HL-60 (cell line): ENCODE measurements around the gene CYB5A.
A peak's percentile ranks its signal among the peaks of the same experiment; 100 is the strongest.

Experiments used
- DNase-seq, 2 experiments: peaks; one replicate each; pipeline ENCODE4 v3.0.0-alpha.2; 2010 to 2020; ENCODE audit warnings: low read depth in 1 of 2, low spot score in 1 of 2
- H3K27ac ChIP-seq: fragments of 250-450 bp; sonication (Bioruptor Pico); replicated peaks from 2 replicates; pipeline ENCODE4 v1.5.1; 2020; ENCODE audit warnings: mild to moderate bottlenecking, moderate library complexity
- H3K27me3 ChIP-seq: fragments of 250-450 bp; sonication (Bioruptor Pico); 2 replicates; pipeline ENCODE4 v1.5.1; 2021; ENCODE audit warnings: mild to moderate bottlenecking, moderate library complexity; ENCODE audit not compliant: insufficient read depth, poor library complexity, severe bottlenecking
- H3K4me3 ChIP-seq: replicated peaks from 2 replicates; pipeline ENCODE4 v1.5.1; 2011; ENCODE audit warnings: mild to moderate bottlenecking, control low read depth, low read length; ENCODE audit not compliant: insufficient read depth
- GABPA ChIP-seq: IDR thresholded peaks from 2 replicates; pipeline ENCODE4 v1.6.1; 2012; ENCODE audit warnings: low read depth
- POLR2AphosphoS5 ChIP-seq: IDR thresholded peaks from 2 replicates; pipeline ENCODE4 v1.6.1; 2012; ENCODE audit warnings: low read depth
- REST ChIP-seq: IDR thresholded peaks from 2 replicates; pipeline ENCODE4 v1.6.1; 2012; ENCODE audit warnings: low read depth; ENCODE audit not compliant: insufficient replicate concordance
- SPI1 ChIP-seq: IDR thresholded peaks from 2 replicates; pipeline ENCODE4 v1.6.1; 2012; ENCODE audit warnings: low read depth, mild to moderate bottlenecking, borderline replicate concordance
- TF ChIP-seq, protein P1 (sequence below): IDR thresholded peaks from one replicate; pipeline ENCODE4 v1.5.1; 2011; ENCODE audit warnings: low read length, control low read depth, inconsistent platforms; ENCODE audit not compliant: insufficient read depth

The CYB5A gene

GRCh38 chr18:74255131-74255616, 36.6 kb downstream of the CYB5A start:
- Histone ChIP-seq H3K27me3 (no peaks in the 10 kb centered on the region), H3K4me3 (no peak overlapping the region), H3K27ac (no peak overlapping the region)
- DNase-seq, result no peak
- TF ChIP-seq, protein P1, sequence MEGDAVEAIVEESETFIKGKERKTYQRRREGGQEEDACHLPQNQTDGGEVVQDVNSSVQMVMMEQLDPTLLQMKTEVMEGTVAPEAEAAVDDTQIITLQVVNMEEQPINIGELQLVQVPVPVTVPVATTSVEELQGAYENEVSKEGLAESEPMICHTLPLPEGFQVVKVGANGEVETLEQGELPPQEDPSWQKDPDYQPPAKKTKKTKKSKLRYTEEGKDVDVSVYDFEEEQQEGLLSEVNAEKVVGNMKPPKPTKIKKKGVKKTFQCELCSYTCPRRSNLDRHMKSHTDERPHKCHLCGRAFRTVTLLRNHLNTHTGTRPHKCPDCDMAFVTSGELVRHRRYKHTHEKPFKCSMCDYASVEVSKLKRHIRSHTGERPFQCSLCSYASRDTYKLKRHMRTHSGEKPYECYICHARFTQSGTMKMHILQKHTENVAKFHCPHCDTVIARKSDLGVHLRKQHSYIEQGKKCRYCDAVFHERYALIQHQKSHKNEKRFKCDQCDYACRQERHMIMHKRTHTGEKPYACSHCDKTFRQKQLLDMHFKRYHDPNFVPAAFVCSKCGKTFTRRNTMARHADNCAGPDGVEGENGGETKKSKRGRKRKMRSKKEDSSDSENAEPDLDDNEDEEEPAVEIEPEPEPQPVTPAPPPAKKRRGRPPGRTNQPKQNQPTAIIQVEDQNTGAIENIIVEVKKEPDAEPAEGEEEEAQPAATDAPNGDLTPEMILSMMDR, result no peak
- no peak for TF ChIP-seq GABPA
- TF ChIP-seq POLR2AphosphoS5, result no peak

DNA sequence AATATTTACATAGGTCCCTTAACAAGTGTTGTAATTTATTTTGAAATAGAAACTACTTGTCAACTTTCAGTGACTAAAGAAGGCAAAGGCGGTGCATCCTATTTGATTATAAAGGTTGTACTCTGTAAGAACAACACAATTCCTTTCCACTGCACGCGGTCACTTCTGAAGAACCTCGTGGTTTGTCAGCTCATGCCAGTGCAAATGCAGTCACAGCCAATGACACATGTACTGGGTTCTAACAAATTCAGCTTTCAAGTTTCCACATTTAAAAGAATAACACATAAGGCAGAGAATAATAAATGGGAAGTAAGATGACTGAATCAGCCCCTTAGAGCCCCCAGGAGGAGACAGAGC, 39.7 kb downstream of the CYB5A start:
- H3K27me3 ChIP-seq, result no peaks in the 10 kb centered on the region
- peak overlapping the region; percentile 69 for H3K27ac ChIP-seq
- DNase-seq, result peak in 1 of 2 experiments; percentile 39
- H3K4me3 ChIP-seq, result no peak overlapping the region
- TF ChIP-seq GABPA, result no peak
- TF ChIP-seq REST, result no peak

GRCh38 chr18:74251297-74252038, 40.3 kb downstream of the CYB5A start:
- peak; percentile 74 to 79 for DNase-seq
- TF ChIP-seq POLR2AphosphoS5 (no peak), REST (no peak), SPI1 (no peak), GABPA (no peak)
- no peaks in the 10 kb centered on the region for H3K27me3 ChIP-seq
- no peak overlapping the region for H3K4me3 ChIP-seq
- peak overlapping the region; percentile 69 for H3K27ac ChIP-seq

DNA sequence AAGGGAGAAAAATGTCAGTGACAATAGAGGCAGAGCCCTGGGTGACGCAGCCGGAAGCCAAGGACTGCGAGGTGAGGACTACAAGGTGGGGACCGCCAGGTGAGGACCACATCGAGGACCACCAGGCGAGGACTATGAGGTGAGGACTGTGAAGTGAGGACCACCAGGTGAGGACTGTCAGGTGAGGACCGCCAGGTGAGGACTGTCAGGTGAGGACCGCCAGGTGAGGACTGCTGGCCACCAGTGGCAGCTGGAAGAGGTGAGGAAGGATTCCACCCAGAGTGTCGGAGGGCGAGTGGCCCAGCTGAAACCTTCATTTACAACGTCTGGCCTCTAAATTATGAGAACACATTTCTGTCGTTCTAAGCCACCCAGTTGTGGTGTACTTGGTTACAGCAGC, 41.6 kb downstream of the CYB5A start:
- TF ChIP-seq REST, result no peak
- no peak for TF ChIP-seq POLR2AphosphoS5
- TF ChIP-seq, protein P1, result no peak
- no peak for TF ChIP-seq GABPA
- TF ChIP-seq SPI1, result no peak
- Histone ChIP-seq H3K27me3 (no peaks in the 10 kb centered on the region), H3K4me3 (no peak overlapping the region), H3K27ac (no peak overlapping the region; the same call in 1 of the 2 replicates)
- DNase-seq, result no peak
